ENCODE measurements around the gene CCDC195. TPM values are rescaled to one million over a fixed set of nuclear protein-coding genes. Genes with fewer than 3 reads are reported as not detected.

Gene CCDC195
- total RNA-seq, 6 experiments from 2014 or later, result not detected

DNA sequence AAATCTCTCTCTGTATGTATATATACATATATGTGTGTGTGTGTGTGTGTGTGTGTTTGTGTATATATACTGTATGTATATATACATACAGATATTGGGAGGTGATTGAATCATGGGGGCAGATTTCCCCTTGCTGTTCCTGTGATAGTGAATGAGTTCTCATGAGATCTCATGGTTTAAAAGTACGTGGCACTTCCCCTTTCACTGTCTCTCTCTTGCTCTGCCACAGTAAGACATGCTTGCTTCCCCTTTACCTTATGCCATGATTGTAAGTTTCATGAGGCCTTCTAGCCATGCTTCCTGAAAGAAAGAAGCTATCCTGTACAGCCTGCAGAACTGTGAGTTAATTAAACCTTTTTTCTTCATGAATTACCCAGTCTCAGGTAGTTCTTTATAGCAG, 18.8 kb upstream of the CCDC195 start:
- Histone ChIP-seq H3K36me3 (no peaks in the 10 kb centered on the region), H3K4me3 (no peak overlapping the region), H3K27me3 (no peaks in the 10 kb centered on the region), H3K9me3 (peaks cover 0 to 6% (median 0%) of the 10 kb centered on the region in 4 donors), H3K4me1 (peaks cover 0 to under 1% (median 0%) of the 10 kb centered on the region in 4 donors), H3K27ac (no peak overlapping the region)
- TF ChIP-seq, protein P1, sequence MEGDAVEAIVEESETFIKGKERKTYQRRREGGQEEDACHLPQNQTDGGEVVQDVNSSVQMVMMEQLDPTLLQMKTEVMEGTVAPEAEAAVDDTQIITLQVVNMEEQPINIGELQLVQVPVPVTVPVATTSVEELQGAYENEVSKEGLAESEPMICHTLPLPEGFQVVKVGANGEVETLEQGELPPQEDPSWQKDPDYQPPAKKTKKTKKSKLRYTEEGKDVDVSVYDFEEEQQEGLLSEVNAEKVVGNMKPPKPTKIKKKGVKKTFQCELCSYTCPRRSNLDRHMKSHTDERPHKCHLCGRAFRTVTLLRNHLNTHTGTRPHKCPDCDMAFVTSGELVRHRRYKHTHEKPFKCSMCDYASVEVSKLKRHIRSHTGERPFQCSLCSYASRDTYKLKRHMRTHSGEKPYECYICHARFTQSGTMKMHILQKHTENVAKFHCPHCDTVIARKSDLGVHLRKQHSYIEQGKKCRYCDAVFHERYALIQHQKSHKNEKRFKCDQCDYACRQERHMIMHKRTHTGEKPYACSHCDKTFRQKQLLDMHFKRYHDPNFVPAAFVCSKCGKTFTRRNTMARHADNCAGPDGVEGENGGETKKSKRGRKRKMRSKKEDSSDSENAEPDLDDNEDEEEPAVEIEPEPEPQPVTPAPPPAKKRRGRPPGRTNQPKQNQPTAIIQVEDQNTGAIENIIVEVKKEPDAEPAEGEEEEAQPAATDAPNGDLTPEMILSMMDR (IDR thresholded peaks at IDR 0.05), result no peak
- no peak for TF ChIP-seq POLR2A (IDR thresholded peaks at IDR 0.05)
- WGBS (ENCODE audit: insufficient coverage, low coverage, low lambda C conversion rate, missing lambda C conversion rate), result 50% methylated on average over 1 of the region's 1 CpG
- intact Hi-C loops (cut with DNase I), result no loop called here
- no peak for ATAC-seq
- DNase-seq, result no peak

GRCh38 chr2:224731665-224732064, 15.5 kb upstream of the CCDC195 start:
- H3K4me1 ChIP-seq, result peaks cover 0 to 8% (median 0%) of the 10 kb centered on the region in 4 donors
- no peak overlapping the region for H3K4me3 ChIP-seq
- no peak for TF ChIP-seq POLR2A (IDR thresholded peaks at IDR 0.05)
- TF ChIP-seq, protein P1 (IDR thresholded peaks at IDR 0.05), result no peak
- intact Hi-C loops (cut with DNase I), result no loop called here
- no peak overlapping the region for H3K27ac ChIP-seq
- ATAC-seq (no peak), DNase-seq (no peak)
- 80% methylated on average over 1 of the region's 1 CpG for WGBS (ENCODE audit: insufficient coverage, low coverage, low lambda C conversion rate, missing lambda C conversion rate)
- no peaks in the 10 kb centered on the region for H3K36me3 ChIP-seq
- H3K27me3 ChIP-seq, result no peaks in the 10 kb centered on the region
- peaks cover 0 to 6% (median 0%) of the 10 kb centered on the region in 4 donors for H3K9me3 ChIP-seq

DNA sequence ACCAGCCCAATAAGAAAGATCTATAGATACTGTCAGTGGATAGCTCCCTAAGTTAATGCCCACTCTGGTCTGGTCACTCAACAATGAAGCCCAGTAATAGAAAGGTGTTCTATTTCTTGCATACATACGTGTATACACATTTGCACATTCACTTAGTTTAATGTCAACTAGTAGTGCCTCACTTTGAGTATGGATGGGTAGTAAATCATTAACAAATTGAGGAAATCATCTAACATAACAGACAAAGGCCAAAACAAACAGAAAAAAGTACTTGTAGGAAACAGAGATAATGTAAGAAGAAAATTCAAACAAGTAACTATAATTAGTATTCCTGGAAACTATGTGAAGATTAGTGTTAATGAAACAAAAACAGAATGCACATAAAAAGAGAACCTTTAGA, 13.3 kb upstream of the CCDC195 start:
- no peak overlapping the region for H3K27ac ChIP-seq
- DNase-seq (no peak), ATAC-seq (peak in 3 of 4 donors; percentile 63 to 70 (median 66))
- H3K27me3 ChIP-seq, result no peaks in the 10 kb centered on the region
- intact Hi-C loops (cut with DNase I), result no loop called here
- WGBS (ENCODE audit: insufficient coverage, low coverage, low lambda C conversion rate, missing lambda C conversion rate), result 24% methylated on average over 1 of the region's 1 CpG
- H3K4me1 ChIP-seq, result peaks cover 0 to 8% (median 0%) of the 10 kb centered on the region in 4 donors
- no peaks in the 10 kb centered on the region for H3K36me3 ChIP-seq
- no peak overlapping the region for H3K4me3 ChIP-seq
- no peak for TF ChIP-seq POLR2A (IDR thresholded peaks at IDR 0.05)
- TF ChIP-seq, protein P1 (IDR thresholded peaks at IDR 0.05), result no peak
- no peaks in the 10 kb centered on the region for H3K9me3 ChIP-seq

GRCh38 chr2:224724331-224724730, 8.2 kb upstream of the CCDC195 start:
- H3K27me3 ChIP-seq, result no peaks in the 10 kb centered on the region
- intact Hi-C loops (cut with DNase I), result no loop called here
- H3K4me3 ChIP-seq, result no peak overlapping the region
- no peaks in the 10 kb centered on the region for H3K36me3 ChIP-seq
- peaks cover 0 to 1% (median 0%) of the 10 kb centered on the region in 4 donors for H3K4me1 ChIP-seq
- ATAC-seq (no peak), DNase-seq (no peak)
- TF ChIP-seq, protein P1 (IDR thresholded peaks at IDR 0.05), result no peak
- TF ChIP-seq POLR2A (IDR thresholded peaks at IDR 0.05), result no peak
- H3K9me3 ChIP-seq, result no peaks in the 10 kb centered on the region
- no peak overlapping the region for H3K27ac ChIP-seq
- WGBS (ENCODE audit: insufficient coverage, low coverage, low lambda C conversion rate, missing lambda C conversion rate), result 63% methylated on average over 2 of the region's 2 CpGs

All from right lobe of liver (tissue), 6 donors.